Liver (tissue), 9 donors: ENCODE results near the gene CD164L2. TPM values are rescaled to one million over a fixed set of nuclear protein-coding genes. Genes with fewer than 3 reads are reported as not detected.
"Not testable (repeated sequence)": the region's sequence is repeated elsewhere in the genome, so short reads cannot be mapped to it uniquely, and the experiment has no call there.

Experiments
- DNase-seq: peaks from one replicate; pipeline ENCODE4 v3.0.0-alpha.2; 2017; ENCODE audit warnings: low spot score
- H3K27ac ChIP-seq, 2 donors: one replicate each; pipeline ENCODE4 v1.7.0; 2013; ENCODE audit warnings: inconsistent platforms in 2 of 2, low read length in 2 of 2, control low read depth in 1 of 2, low read depth in 1 of 2, mild to moderate bottlenecking in 1 of 2
- H3K27me3 ChIP-seq, 4 donors: one replicate each; pipeline versions ENCODE4 v1.6.1 to v1.7.0; 2013; ENCODE audit warnings: low read length in 3 of 4, inconsistent platforms in 1 of 4, mild to moderate bottlenecking in 1 of 4, moderate library complexity in 1 of 4; ENCODE audit not compliant: control insufficient read depth in 4 of 4, insufficient read depth in 4 of 4
- H3K36me3 ChIP-seq, 4 donors: one replicate each; pipeline versions ENCODE4 v1.6.1 to v1.7.0; 2013; ENCODE audit warnings: low read length in 3 of 4, mild to moderate bottlenecking in 3 of 4, low read depth in 1 of 4, moderate library complexity in 1 of 4; ENCODE audit not compliant: control insufficient read depth in 4 of 4, insufficient read depth in 3 of 4
- H3K4me1 ChIP-seq, 4 donors: one replicate each; pipeline versions ENCODE4 v1.6.1 to v1.7.0; 2013; ENCODE audit warnings: low read length in 3 of 4, mild to moderate bottlenecking in 3 of 4, moderate library complexity in 1 of 4; ENCODE audit not compliant: control insufficient read depth in 4 of 4, insufficient read depth in 4 of 4
- H3K4me3 ChIP-seq, 3 donors: one replicate each; pipeline versions ENCODE4 v1.6.1 to v1.7.0; 2013; ENCODE audit warnings: low read length in 3 of 3, control low read depth in 1 of 3, low read depth in 1 of 3, mild to moderate bottlenecking in 1 of 3
- H3K9ac ChIP-seq, 2 donors: one replicate each; pipeline ENCODE4 v1.7.0; 2013; ENCODE audit warnings: low read length in 2 of 2, mild to moderate bottlenecking in 2 of 2, moderate library complexity in 2 of 2, control low read depth in 1 of 2, low read depth in 1 of 2
- H3K9me3 ChIP-seq, 4 donors: one replicate each; pipeline versions ENCODE4 v1.6.1 to v1.7.0; 2013; ENCODE audit warnings: low read length in 3 of 4; ENCODE audit not compliant: control insufficient read depth in 4 of 4
- CTCF ChIP-seq: fragments of 150-350 bp; IDR thresholded peaks from 2 replicates; pipeline ENCODE4 v1.5.1; 2017; ENCODE audit warnings: improper control_type of control experiment, low read depth, low read length; ENCODE audit not compliant: missing input control
- GABPA ChIP-seq, 2 donors: IDR thresholded peaks in 1 of 2; conservative IDR thresholded peaks in 1 of 2; 2 replicates each; pipeline ENCODE4 v1.6.1; 2016; ENCODE audit warnings: antibody characterized with exemption in 2 of 2, mild to moderate bottlenecking in 1 of 2, moderate library complexity in 1 of 2
- HNF4A ChIP-seq, 2 donors: conservative IDR thresholded peaks; 2 replicates each; pipeline ENCODE4 v1.6.1; 2016; ENCODE audit warnings: antibody characterized with exemption in 2 of 2, mild to moderate bottlenecking in 2 of 2
- JUND ChIP-seq, 2 donors: IDR thresholded peaks; 2 replicates each; pipeline ENCODE4 v1.6.1; 2016; ENCODE audit warnings: antibody characterized with exemption in 2 of 2
- NR2F2 ChIP-seq: IDR thresholded peaks from 2 replicates; pipeline ENCODE4 v1.6.1; 2016; ENCODE audit warnings: antibody characterized with exemption
- RAD21 ChIP-seq, 2 donors: IDR thresholded peaks; 2 replicates each; pipeline ENCODE4 v1.6.1; 2016; ENCODE audit warnings: antibody characterized with exemption in 2 of 2, mild to moderate bottlenecking in 2 of 2
- RXRA ChIP-seq, 2 donors: IDR thresholded peaks; 2 replicates each; pipeline ENCODE4 v1.6.1; 2017 to 2018; ENCODE audit warnings: antibody characterized with exemption in 2 of 2, mild to moderate bottlenecking in 1 of 2
- SP1 ChIP-seq: IDR thresholded peaks from 2 replicates; pipeline ENCODE4 v1.6.1; 2018; ENCODE audit warnings: antibody characterized with exemption, mild to moderate bottlenecking
- YY1 ChIP-seq: IDR thresholded peaks from 2 replicates; pipeline ENCODE4 v1.6.1; 2016; ENCODE audit warnings: antibody characterized with exemption, mild to moderate bottlenecking
- WGBS: extraction: QIAGEN DNeasy Blood & Tissue Kit; methylation state at CpG from one replicate; pipeline ENCODE4 v1.1.7; 2013; 5-methylcytosine and 5-hydroxymethylcytosine counted together
- polyA plus RNA-seq, 2 donors: library from polyadenylated mRNA; stranded (reverse) in 1 of 2; unstranded in 1 of 2; fragments of 200-250 nt in 1 of 2; fragments of >200 nt in 1 of 2; fragmentation: Nextera tagmentation in 1 of 2; extraction: Ambion mirVana in 1 of 2; gene quantifications; one replicate each; pipeline versions ENCODE4 v1.2.1 to v1.2.3, GENCODE V29; 2013 to 2015
- total RNA-seq, 2 donors: library from RNA; depleted of rRNA; stranded (reverse); fragments of >200 nt; gene quantifications; one replicate each; pipeline ENCODE4 v1.2.3, GENCODE V29; 2014
- TF ChIP-seq, protein P1 (sequence below): IDR thresholded peaks from 2 replicates; pipeline ENCODE4 v1.6.1; 2016; ENCODE audit warnings: antibody characterized with exemption
- TF ChIP-seq, protein P2 (sequence below): IDR thresholded peaks from 2 replicates; pipeline ENCODE4 v1.6.1; 2016; ENCODE audit warnings: antibody characterized with exemption
- donor health status: healthy.
- donor health status: healthy.
- donor health status: healthy.
- donor health status: healthy.
- donor health status: healthy.

CD164L2 gene
- total and polyA plus RNA-seq, 4 donors, result not detected

DNA sequence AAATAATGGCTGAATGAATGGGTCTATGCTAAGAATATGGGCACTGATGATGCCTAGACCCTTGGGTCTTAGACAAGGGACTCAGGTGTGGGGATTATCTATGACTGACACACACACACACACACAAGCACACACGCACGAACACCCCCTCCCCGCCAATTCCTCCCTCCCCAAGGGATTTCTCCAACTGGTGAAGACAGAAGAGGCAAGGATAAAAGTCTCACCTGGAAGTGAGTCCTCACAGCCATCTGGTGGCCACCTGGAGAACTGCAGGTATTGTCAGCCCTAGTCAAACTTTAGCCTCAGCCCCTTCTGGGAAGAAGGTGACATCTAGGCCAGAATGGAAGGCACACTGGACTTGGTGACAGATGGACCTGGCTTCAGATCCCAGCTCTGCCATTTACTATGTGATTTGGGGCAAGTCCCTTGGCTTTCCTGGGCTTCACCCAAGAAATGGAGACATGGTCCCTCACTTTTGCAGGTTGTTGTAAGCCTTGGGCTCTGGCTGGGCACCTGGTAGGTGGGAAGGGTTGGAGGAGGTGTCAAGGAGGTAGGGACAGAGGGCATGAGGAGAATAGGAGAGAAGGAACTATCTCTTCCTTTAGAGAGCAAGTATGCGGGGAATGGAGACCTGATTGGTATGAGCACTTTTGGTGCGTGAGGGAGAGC lies 5.3 kb upstream of the CD164L2 start:
- Histone ChIP-seq H3K4me3 (no peak overlapping the region), H3K4me1 (peaks cover 5 to 12% (median 8%) of the 10 kb centered on the region in 4 donors), H3K9ac (no peak overlapping the region), H3K36me3 (no peaks in the 10 kb centered on the region), H3K27ac (no peak overlapping the region), H3K9me3 (no peaks in the 10 kb centered on the region), H3K27me3 (no peaks in the 10 kb centered on the region)
- TF ChIP-seq HNF4A (conservative IDR thresholded peaks at IDR 0.05) (peak in 1 of 2 donors; percentile 6), CTCF (peak; percentile 88), RAD21 (IDR thresholded peaks at IDR 0.05) (peak; percentile 85 to 90), NR2F2 (no peak), YY1 (no peak)
- WGBS, result 43% methylated on average over 5 of the region's 5 CpGs
- peak; percentile 76 for DNase-seq

DNA sequence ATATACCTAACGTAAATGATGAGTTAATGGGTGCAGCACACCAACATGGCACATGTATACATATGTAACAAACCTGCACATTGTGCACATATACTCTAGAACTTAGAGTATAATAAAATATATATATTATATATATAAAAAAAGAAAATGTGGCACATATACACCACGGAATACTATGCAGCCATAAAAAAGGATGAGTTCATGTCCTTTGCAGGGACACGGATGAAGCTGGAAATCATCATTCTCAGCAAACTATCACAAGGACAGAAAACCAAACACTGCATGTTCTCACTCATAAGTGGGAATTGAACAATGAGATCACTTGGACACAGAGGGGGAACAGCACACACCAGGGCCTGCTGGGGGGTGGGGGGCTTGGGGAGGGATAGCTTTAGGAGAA lies 1.7 kb upstream of the CD164L2 start:
- WGBS, result 91% methylated on average over 3 of the region's 3 CpGs
- not testable (repeated sequence) for H3K27ac ChIP-seq, H3K4me3 ChIP-seq, DNase-seq, H3K4me1 ChIP-seq, H3K9me3 ChIP-seq, H3K36me3 ChIP-seq, H3K27me3 ChIP-seq, H3K9ac ChIP-seq

DNA sequence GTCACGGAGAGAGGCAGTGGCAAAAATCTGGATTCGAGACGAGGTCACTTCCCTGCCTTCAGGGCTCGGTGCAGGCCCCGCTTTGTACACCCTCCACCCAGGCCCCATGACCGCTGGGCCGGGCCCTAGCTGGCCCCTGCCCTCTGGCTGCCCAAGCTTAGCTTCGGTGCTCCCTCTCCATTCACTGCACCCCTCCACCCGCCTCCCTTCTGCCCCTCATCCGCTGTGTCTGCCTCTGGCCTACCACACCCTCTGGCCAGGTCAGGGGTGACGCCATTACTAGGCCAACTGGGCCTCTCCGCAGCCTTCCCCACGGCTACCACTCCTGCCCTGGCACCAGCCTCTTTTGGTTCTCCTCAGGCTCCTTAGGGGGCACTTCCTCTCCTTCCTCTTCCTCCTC lies 528 bp upstream of the CD164L2 start:
- DNase-seq, result no peak
- H3K27me3 ChIP-seq, result no peaks in the 10 kb centered on the region
- H3K27ac ChIP-seq, result no peak overlapping the region
- WGBS, result 91% methylated on average over 13 of the region's 13 CpGs
- H3K4me3 ChIP-seq, result no peak overlapping the region
- no peaks in the 10 kb centered on the region for H3K36me3 ChIP-seq
- H3K4me1 ChIP-seq, result no peaks in the 10 kb centered on the region
- no peaks in the 10 kb centered on the region for H3K9me3 ChIP-seq
- H3K9ac ChIP-seq, result no peak overlapping the region
- TF ChIP-seq, protein P1, sequence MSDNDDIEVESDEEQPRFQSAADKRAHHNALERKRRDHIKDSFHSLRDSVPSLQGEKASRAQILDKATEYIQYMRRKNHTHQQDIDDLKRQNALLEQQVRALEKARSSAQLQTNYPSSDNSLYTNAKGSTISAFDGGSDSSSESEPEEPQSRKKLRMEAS, result no peak
- TF ChIP-seq GABPA (IDR thresholded peaks at IDR 0.05 in 1 of 2, conservative IDR thresholded peaks at IDR 0.05 in 1 of 2) (no peak), RXRA (IDR thresholded peaks at IDR 0.05) (no peak), JUND (IDR thresholded peaks at IDR 0.05) (no peak), HNF4A (conservative IDR thresholded peaks at IDR 0.05) (no peak), SP1 (no peak), NR2F2 (no peak)
- TF ChIP-seq, protein P2, sequence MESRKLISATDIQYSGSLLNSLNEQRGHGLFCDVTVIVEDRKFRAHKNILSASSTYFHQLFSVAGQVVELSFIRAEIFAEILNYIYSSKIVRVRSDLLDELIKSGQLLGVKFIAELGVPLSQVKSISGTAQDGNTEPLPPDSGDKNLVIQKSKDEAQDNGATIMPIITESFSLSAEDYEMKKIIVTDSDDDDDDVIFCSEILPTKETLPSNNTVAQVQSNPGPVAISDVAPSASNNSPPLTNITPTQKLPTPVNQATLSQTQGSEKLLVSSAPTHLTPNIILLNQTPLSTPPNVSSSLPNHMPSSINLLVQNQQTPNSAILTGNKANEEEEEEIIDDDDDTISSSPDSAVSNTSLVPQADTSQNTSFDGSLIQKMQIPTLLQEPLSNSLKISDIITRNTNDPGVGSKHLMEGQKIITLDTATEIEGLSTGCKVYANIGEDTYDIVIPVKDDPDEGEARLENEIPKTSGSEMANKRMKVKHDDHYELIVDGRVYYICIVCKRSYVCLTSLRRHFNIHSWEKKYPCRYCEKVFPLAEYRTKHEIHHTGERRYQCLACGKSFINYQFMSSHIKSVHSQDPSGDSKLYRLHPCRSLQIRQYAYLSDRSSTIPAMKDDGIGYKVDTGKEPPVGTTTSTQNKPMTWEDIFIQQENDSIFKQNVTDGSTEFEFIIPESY, result no peak
